Keratinocyte (primary cell): ENCODE data around the gene MIDN. TPM values are rescaled to one million over a fixed set of nuclear protein-coding genes. Genes with fewer than 3 reads are reported as not detected.

ENCODE experiments used
- DNase-seq: peaks from one replicate; pipeline ENCODE4 v3.0.0-alpha.2; 2011; ENCODE audit warnings: low read depth, missing footprints, low spot score
- FAIRE-seq: peaks from 2 replicates; lab custom pipeline; 2011; peaks lifted over from hg19 to GRCh38; lab: Jason Lieb, UNC
- H2AFZ ChIP-seq: 2 replicates; pipeline ENCODE4 v1.6.0; 2012; ENCODE audit warnings: low read length, control low read depth, inconsistent platforms; ENCODE audit not compliant: control insufficient read depth
- H3K27ac ChIP-seq: 2 replicates; pipeline ENCODE4 v1.5.1; 2011; ENCODE audit warnings: low read length; ENCODE audit not compliant: control insufficient read depth, insufficient read depth
- H3K27me3 ChIP-seq: 3 replicates; pipeline ENCODE4 v1.6.0; 2011; ENCODE audit warnings: low read length; ENCODE audit not compliant: control insufficient read depth, insufficient read depth; ENCODE audit errors: extremely low read depth
- H3K36me3 ChIP-seq, 2 experiments: 2 replicates in 1 of 2; 3 replicates in 1 of 2; pipeline ENCODE4 v1.5.1; 2011; ENCODE audit warnings: low read length in 2 of 2, mild to moderate bottlenecking in 1 of 2; ENCODE audit not compliant: control insufficient read depth in 2 of 2, insufficient read depth in 2 of 2; ENCODE audit errors: extremely low read depth in 1 of 2
- H3K4me1 ChIP-seq: 3 replicates; pipeline ENCODE4 v1.5.1; 2011; ENCODE audit warnings: low read length; ENCODE audit not compliant: control insufficient read depth, insufficient read depth; ENCODE audit errors: extremely low read depth
- H3K4me2 ChIP-seq: 3 replicates; pipeline ENCODE4 v1.6.0; 2011; ENCODE audit warnings: low read depth, low read length; ENCODE audit not compliant: control insufficient read depth, insufficient read depth; ENCODE audit errors: extremely low read depth
- H3K4me3 ChIP-seq, 3 experiments: fragments of 200-600 bp in 1 of 3; sonication (generic) in 1 of 3; 2 replicates in 2 of 3; 3 replicates in 1 of 3; pipeline ENCODE4 v1.5.1; 2011 to 2016; ENCODE audit warnings: low read length in 3 of 3, mild to moderate bottlenecking in 3 of 3, control low read depth in 2 of 3, inconsistent platforms in 1 of 3, low read depth in 1 of 3, mixed read lengths in 1 of 3, mixed run types in 1 of 3, moderate library complexity in 1 of 3; ENCODE audit not compliant: control insufficient read depth in 2 of 3, insufficient read depth in 2 of 3; ENCODE audit errors: extremely low read depth in 1 of 3
- H3K79me2 ChIP-seq: 2 replicates; pipeline ENCODE4 v1.6.0; 2012; ENCODE audit warnings: low read length; ENCODE audit not compliant: control insufficient read depth, insufficient read depth
- H3K9ac ChIP-seq: 3 replicates; pipeline ENCODE4 v1.6.0; 2011; ENCODE audit warnings: low read length; ENCODE audit not compliant: control insufficient read depth, insufficient read depth; ENCODE audit errors: extremely low read depth
- H3K9me1 ChIP-seq: 3 replicates; pipeline ENCODE4 v1.6.0; 2011; ENCODE audit warnings: low read length; ENCODE audit not compliant: control insufficient read depth, insufficient read depth; ENCODE audit errors: extremely low read depth
- H3K9me3 ChIP-seq: 2 replicates; pipeline ENCODE4 v1.5.1; 2012; ENCODE audit warnings: low read depth, low read length; ENCODE audit not compliant: control insufficient read depth
- H4K20me1 ChIP-seq: 3 replicates; pipeline ENCODE4 v1.6.0; 2011; ENCODE audit warnings: low read length; ENCODE audit not compliant: control insufficient read depth, insufficient read depth; ENCODE audit errors: extremely low read depth
- CTCF ChIP-seq, 3 experiments: IDR thresholded peaks in 1 of 3; conservative IDR thresholded peaks in 1 of 3; optimal IDR thresholded peaks in 1 of 3; 2 replicates in 2 of 3; 3 replicates in 1 of 3; pipeline versions ENCODE3 to v1.5.1; 2011; ENCODE audit warnings: low read length in 3 of 3, mild to moderate bottlenecking in 3 of 3, moderate library complexity in 2 of 3, control low read depth in 1 of 3, inconsistent platforms in 1 of 3; ENCODE audit not compliant: insufficient read depth in 2 of 3; ENCODE audit errors: extremely low read depth in 1 of 3
- EZH2 ChIP-seq: IDR thresholded peaks from one replicate; pipeline ENCODE4 v1.6.1; 2012; ENCODE audit warnings: inconsistent platforms, mild to moderate bottlenecking, low read length, moderate library complexity
- dilution Hi-C: fragments of 300-500 bp; cut with MboI; formaldehyde crosslinking; loops from one replicate; pipeline ENCODE4 v1.7.0; 2020; ENCODE audit warnings: low sequenced_read_pairs; ENCODE audit not compliant: extremely low pct_ligation_motif_present
- polyA plus RNA-seq, 5 experiments: library from polyadenylated mRNA; depleted of rRNA in 3 of 5; stranded (reverse) in 3 of 5; stranded (forward) in 1 of 5; unstranded in 1 of 5; fragments of >200 nt; gene quantifications; 1 replicate in 1 of 5; 2 replicates in 3 of 5; 3 replicates in 1 of 5; pipeline versions ENCODE4 v1.2.1 to v1.2.3, GENCODE V29; 2011 to 2012; ENCODE audit warnings: missing spikeins in 2 of 5, low read depth in 1 of 5, low replicate concordance in 1 of 5

The MIDN gene
- polyA plus RNA-seq, 1 donor (not counting 4 experiments of a cell fraction or from before 2014, with no cell fraction given) = 4.7 TPM

GRCh38 chr19:1232652-1233072 is 15.7 kb upstream of the MIDN start:
- peaks cover 2% of the 10 kb centered on the region for H4K20me1 ChIP-seq
- TF ChIP-seq EZH2 (no peak), CTCF (optimal IDR thresholded peaks at IDR 0.05 in 1 of 3, IDR thresholded peaks at IDR 0.05 in 1 of 3, conservative IDR thresholded peaks at IDR 0.05 in 1 of 3; ENCODE audit: extremely low read depth in 1 of 3, insufficient read depth in 2 of 3, low read length in 3 of 3) (no peak)
- H3K4me3 ChIP-seq = no peak overlapping the region
- peaks cover 21% of the 10 kb centered on the region for H3K4me1 ChIP-seq
- DNase-seq = no peak
- peaks cover 9 to 12% of the 10 kb centered on the region in 2 experiments for H3K36me3 ChIP-seq
- no peaks in the 10 kb centered on the region for H3K27me3 ChIP-seq
- H3K4me2 ChIP-seq = no peak overlapping the region
- H3K27ac ChIP-seq = no peak overlapping the region
- dilution Hi-C loops = no loop called here
- H3K9me3 ChIP-seq = no peaks in the 10 kb centered on the region
- no peaks in the 10 kb centered on the region for H3K79me2 ChIP-seq
- no peaks in the 10 kb centered on the region for H3K9me1 ChIP-seq
- FAIRE-seq = no peak
- no peak overlapping the region for H2AFZ ChIP-seq
- no peak overlapping the region for H3K9ac ChIP-seq

GRCh38 chr19:1233115-1233667 is 15.2 kb upstream of the MIDN start:
- H3K79me2 ChIP-seq = no peaks in the 10 kb centered on the region
- H3K4me3 ChIP-seq = no peak overlapping the region
- no peaks in the 10 kb centered on the region for H3K9me3 ChIP-seq
- FAIRE-seq (no peak), DNase-seq (no peak)
- peaks cover 4 to 12% of the 10 kb centered on the region in 2 experiments for H3K36me3 ChIP-seq
- no peaks in the 10 kb centered on the region for H3K27me3 ChIP-seq
- no peak overlapping the region for H2AFZ ChIP-seq
- TF ChIP-seq CTCF (optimal IDR thresholded peaks at IDR 0.05 in 1 of 3, IDR thresholded peaks at IDR 0.05 in 1 of 3, conservative IDR thresholded peaks at IDR 0.05 in 1 of 3; ENCODE audit: extremely low read depth in 1 of 3, insufficient read depth in 2 of 3, low read length in 3 of 3) (no peak), EZH2 (no peak)
- no peaks in the 10 kb centered on the region for H3K9me1 ChIP-seq
- no peak overlapping the region for H3K9ac ChIP-seq
- H4K20me1 ChIP-seq = peaks cover 2% of the 10 kb centered on the region
- peaks cover 21% of the 10 kb centered on the region for H3K4me1 ChIP-seq
- H3K4me2 ChIP-seq = no peak overlapping the region
- no peak overlapping the region for H3K27ac ChIP-seq
- dilution Hi-C loops = no loop called here
